ENCODE data around the gene TEX28.
"Not testable (repeated sequence)": the region's sequence is repeated elsewhere in the genome, so short reads cannot be mapped to it uniquely, and the experiment has no call there.

The TEX28 gene

GRCh38 chrX:154294791-154295574 lies at the start of gene TEX28:
TSS of gene TEX28 (minus strand) at chrX:154295124. CDS start at chrX:154292117, 3,007 bp downstream.
- H3K4me3 ChIP-seq (ENCODE audit: low read depth, low read length) = no peak within 1 kb of the TSS

- H3K4me3 ChIP-seq (ENCODE audit: low read depth, low read length) = not testable (repeated sequence)
Observed at GRCh38 chrX:154343620-154344019, 48.7 kb upstream of the TEX28 start.

GRCh38 chrX:154343063-154343462 lies 48.1 kb upstream of the TEX28 start:
- H3K4me3 ChIP-seq (ENCODE audit: low read depth, low read length) = not testable (repeated sequence)

GRCh38 chrX:154341399-154342298 lies 46.7 kb upstream of the TEX28 start:
- H3K4me3 ChIP-seq (ENCODE audit: low read depth, low read length) = not testable (repeated sequence)

- H3K4me3 ChIP-seq (ENCODE audit: low read depth, low read length) = no peak overlapping the region
Observed at GRCh38 chrX:154334496-154334895, 39.6 kb upstream of the TEX28 start.

GRCh38 chrX:154333837-154334271 lies 38.9 kb upstream of the TEX28 start:
- no peak overlapping the region for H3K4me3 ChIP-seq (ENCODE audit: low read depth, low read length)

GRCh38 chrX:154333116-154333515 lies 38.2 kb upstream of the TEX28 start:
- H3K4me3 ChIP-seq (ENCODE audit: low read depth, low read length) = no peak overlapping the region

GRCh38 chrX:154332561-154332960 lies 37.6 kb upstream of the TEX28 start:
- no peak overlapping the region for H3K4me3 ChIP-seq (ENCODE audit: low read depth, low read length)

GRCh38 chrX:154329294-154329693 lies 34.4 kb upstream of the TEX28 start:
- H3K4me3 ChIP-seq (ENCODE audit: low read depth, low read length) = no peak overlapping the region

GRCh38 chrX:154328646-154329045 lies 33.7 kb upstream of the TEX28 start:
- H3K4me3 ChIP-seq (ENCODE audit: low read depth, low read length) = no peak overlapping the region

GRCh38 chrX:154327038-154327820 lies 32.3 kb upstream of the TEX28 start:
- no peak overlapping the region for H3K4me3 ChIP-seq (ENCODE audit: low read depth, low read length)

GRCh38 chrX:154325541-154325940 lies 30.6 kb upstream of the TEX28 start:
- no peak overlapping the region for H3K4me3 ChIP-seq (ENCODE audit: low read depth, low read length)

- H3K4me3 ChIP-seq (ENCODE audit: low read depth, low read length) = no peak overlapping the region
Observed at GRCh38 chrX:154323537-154323936, 28.6 kb upstream of the TEX28 start.

GRCh38 chrX:154322890-154323289 lies 28.0 kb upstream of the TEX28 start:
- no peak overlapping the region for H3K4me3 ChIP-seq (ENCODE audit: low read depth, low read length)

GRCh38 chrX:154321594-154321993 lies 26.7 kb upstream of the TEX28 start:
- no peak overlapping the region for H3K4me3 ChIP-seq (ENCODE audit: low read depth, low read length)

GRCh38 chrX:154321152-154321551 lies 26.2 kb upstream of the TEX28 start:
- no peak overlapping the region for H3K4me3 ChIP-seq (ENCODE audit: low read depth, low read length)

- H3K4me3 ChIP-seq (ENCODE audit: low read depth, low read length) = no peak overlapping the region
Observed at GRCh38 chrX:154320406-154320805, 25.5 kb upstream of the TEX28 start.

- H3K4me3 ChIP-seq (ENCODE audit: low read depth, low read length) = no peak overlapping the region
Observed at GRCh38 chrX:154317391-154317995, 22.6 kb upstream of the TEX28 start.

GRCh38 chrX:154315416-154315815 lies 20.5 kb upstream of the TEX28 start:
- no peak overlapping the region for H3K4me3 ChIP-seq (ENCODE audit: low read depth, low read length)

GRCh38 chrX:154313147-154313546 lies 18.2 kb upstream of the TEX28 start:
- no peak overlapping the region for H3K4me3 ChIP-seq (ENCODE audit: low read depth, low read length)

GRCh38 chrX:154312116-154312515 lies 17.2 kb upstream of the TEX28 start:
- no peak overlapping the region for H3K4me3 ChIP-seq (ENCODE audit: low read depth, low read length)
